HEK293 (cell line): Measurements from ENCODE around the gene MBD3L4.

Source experiments
- KLF1 ChIP-seq: fragments of 450-650 bp; formaldehyde crosslinking; IDR thresholded peaks from 2 replicates; pipeline ENCODE4 v1.5.1; 2016; ENCODE audit warnings: missing biosample characterization, missing genetic modification characterization
- YY2 ChIP-seq: fragments of 450-650 bp; formaldehyde crosslinking; IDR thresholded peaks from 2 replicates; pipeline ENCODE4 v1.5.1; 2016; ENCODE audit warnings: missing biosample characterization, missing genetic modification characterization
- ZBTB49 ChIP-seq: fragments of 450-650 bp; formaldehyde crosslinking; IDR thresholded peaks from 2 replicates; pipeline ENCODE4 v1.5.1; 2016; ENCODE audit warnings: missing biosample characterization, missing genetic modification characterization, low read depth
- ZNF155 ChIP-seq: fragments of 450-650 bp; formaldehyde crosslinking; IDR thresholded peaks from 2 replicates; pipeline ENCODE4 v1.5.1; 2016; ENCODE audit warnings: missing biosample characterization, missing genetic modification characterization
- ZNF184 ChIP-seq: fragments of 450-650 bp; IDR thresholded peaks from 2 replicates; pipeline ENCODE4 v1.5.1; 2018; ENCODE audit warnings: missing biosample characterization, mild to moderate bottlenecking, missing genetic modification characterization
- ZNF202 ChIP-seq: fragments of 450-650 bp; formaldehyde crosslinking; IDR thresholded peaks from 2 replicates; pipeline ENCODE4 v1.5.1; 2016; ENCODE audit warnings: missing biosample characterization, missing genetic modification characterization, borderline replicate concordance
- ZNF274 ChIP-seq, 2 experiments: fragments of 200-500 bp in 1 of 2; fragments of 450-650 bp in 1 of 2; sonication (Bioruptor generic) in 1 of 2; formaldehyde crosslinking in 1 of 2; IDR thresholded peaks; 2 replicates each; pipeline versions ENCODE4 v1.5.1 to v1.6.1; 2014 to 2016; ENCODE audit warnings: borderline replicate concordance in 1 of 2, inconsistent platforms in 1 of 2, low read length in 1 of 2, missing biosample characterization in 1 of 2, missing genetic modification characterization in 1 of 2
- ZNF37A ChIP-seq: fragments of 450-650 bp; IDR thresholded peaks from 2 replicates; pipeline ENCODE4 v1.5.1; 2018; ENCODE audit warnings: missing biosample characterization, missing genetic modification characterization
- ZNF621 ChIP-seq: fragments of 450-650 bp; formaldehyde crosslinking; IDR thresholded peaks from 2 replicates; pipeline ENCODE4 v1.5.1; 2017; ENCODE audit warnings: missing biosample characterization, missing genetic modification characterization
- ZNF639 ChIP-seq: fragments of 450-650 bp; formaldehyde crosslinking; IDR thresholded peaks from 2 replicates; pipeline ENCODE4 v1.5.1; 2016; ENCODE audit warnings: missing biosample characterization, missing genetic modification characterization
- ZSCAN30 ChIP-seq: fragments of 450-650 bp; IDR thresholded peaks from 2 replicates; pipeline ENCODE4 v1.5.1; 2018; ENCODE audit warnings: missing biosample characterization, mild to moderate bottlenecking, missing genetic modification characterization, moderate library complexity
- TF ChIP-seq, protein P1 (sequence below): fragments of 450-650 bp; formaldehyde crosslinking; IDR thresholded peaks from 2 replicates; pipeline ENCODE4 v1.5.1; 2016; ENCODE audit warnings: missing biosample characterization, missing genetic modification characterization
- TF ChIP-seq, protein P2 (sequence below): fragments of 450-650 bp; formaldehyde crosslinking; IDR thresholded peaks from 2 replicates; pipeline ENCODE4 v1.5.1; 2016; ENCODE audit warnings: missing biosample characterization, missing genetic modification characterization, low read depth

GRCh38 chr19:6997679-6998445 is 42.1 kb downstream of the MBD3L4 start:
- no peak for TF ChIP-seq KLF1 (tag by site-specific recombination)
- TF ChIP-seq, protein P1, sequence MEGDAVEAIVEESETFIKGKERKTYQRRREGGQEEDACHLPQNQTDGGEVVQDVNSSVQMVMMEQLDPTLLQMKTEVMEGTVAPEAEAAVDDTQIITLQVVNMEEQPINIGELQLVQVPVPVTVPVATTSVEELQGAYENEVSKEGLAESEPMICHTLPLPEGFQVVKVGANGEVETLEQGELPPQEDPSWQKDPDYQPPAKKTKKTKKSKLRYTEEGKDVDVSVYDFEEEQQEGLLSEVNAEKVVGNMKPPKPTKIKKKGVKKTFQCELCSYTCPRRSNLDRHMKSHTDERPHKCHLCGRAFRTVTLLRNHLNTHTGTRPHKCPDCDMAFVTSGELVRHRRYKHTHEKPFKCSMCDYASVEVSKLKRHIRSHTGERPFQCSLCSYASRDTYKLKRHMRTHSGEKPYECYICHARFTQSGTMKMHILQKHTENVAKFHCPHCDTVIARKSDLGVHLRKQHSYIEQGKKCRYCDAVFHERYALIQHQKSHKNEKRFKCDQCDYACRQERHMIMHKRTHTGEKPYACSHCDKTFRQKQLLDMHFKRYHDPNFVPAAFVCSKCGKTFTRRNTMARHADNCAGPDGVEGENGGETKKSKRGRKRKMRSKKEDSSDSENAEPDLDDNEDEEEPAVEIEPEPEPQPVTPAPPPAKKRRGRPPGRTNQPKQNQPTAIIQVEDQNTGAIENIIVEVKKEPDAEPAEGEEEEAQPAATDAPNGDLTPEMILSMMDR (tag by site-specific recombination) = no peak
- no peak for TF ChIP-seq ZNF37A
- no peak for TF ChIP-seq YY2 (tag by site-specific recombination)
- no peak for TF ChIP-seq ZSCAN30 (tag by site-specific recombination)
- TF ChIP-seq ZBTB49 (tag by site-specific recombination) = no peak
- no peak for TF ChIP-seq ZNF184
- TF ChIP-seq, protein P2, sequence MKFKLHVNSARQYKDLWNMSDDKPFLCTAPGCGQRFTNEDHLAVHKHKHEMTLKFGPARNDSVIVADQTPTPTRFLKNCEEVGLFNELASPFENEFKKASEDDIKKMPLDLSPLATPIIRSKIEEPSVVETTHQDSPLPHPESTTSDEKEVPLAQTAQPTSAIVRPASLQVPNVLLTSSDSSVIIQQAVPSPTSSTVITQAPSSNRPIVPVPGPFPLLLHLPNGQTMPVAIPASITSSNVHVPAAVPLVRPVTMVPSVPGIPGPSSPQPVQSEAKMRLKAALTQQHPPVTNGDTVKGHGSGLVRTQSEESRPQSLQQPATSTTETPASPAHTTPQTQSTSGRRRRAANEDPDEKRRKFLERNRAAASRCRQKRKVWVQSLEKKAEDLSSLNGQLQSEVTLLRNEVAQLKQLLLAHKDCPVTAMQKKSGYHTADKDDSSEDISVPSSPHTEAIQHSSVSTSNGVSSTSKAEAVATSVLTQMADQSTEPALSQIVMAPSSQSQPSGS (tag by site-specific recombination) = no peak
- no peak for TF ChIP-seq ZNF155 (tag by site-specific recombination)
- no peak for TF ChIP-seq ZNF621
- no peak for TF ChIP-seq ZNF274 (IDR thresholded peaks at IDR 0.05; ENCODE audit: low read length)
- no peak for TF ChIP-seq ZNF274 (tag by site-specific recombination; IDR thresholded peaks at IDR 0.05; ENCODE audit: borderline replicate concordance)
- no peak for TF ChIP-seq ZNF639 (tag by site-specific recombination)
- no peak for TF ChIP-seq ZNF202 (tag by site-specific recombination)
